Thyroid gland (tissue), 4 donors: ENCODE results near the gene NHSL1. TPM values are rescaled to one million over a fixed set of nuclear protein-coding genes. Genes with fewer than 3 reads are reported as not detected.

ENCODE experiments used
- DNase-seq, 2 donors: peaks; one replicate each; pipeline ENCODE4 v3.0.0-alpha.2; 2019
- H3K27ac ChIP-seq, 3 donors: fragments of 200-600 bp; sonication (generic); 1 replicate in 2 of 3; 2 replicates in 1 of 3; pipeline ENCODE4 v1.5.1; 2016 to 2019; ENCODE audit warnings: mild to moderate bottlenecking in 1 of 3, moderate library complexity in 1 of 3
- H3K27me3 ChIP-seq: fragments of 200-600 bp; sonication (generic); one replicate; pipeline ENCODE4 v1.5.1; 2019
- H3K36me3 ChIP-seq, 2 donors: fragments of 200-600 bp; sonication (generic); one replicate each; pipeline ENCODE4 v1.5.1; 2016 to 2019
- H3K4me1 ChIP-seq, 2 donors: fragments of 200-600 bp; sonication (generic); one replicate each; pipeline ENCODE4 v1.5.1; 2017 to 2019
- H3K4me3 ChIP-seq, 3 donors: fragments of 200-600 bp; sonication (generic); replicated peaks in 1 of 3; 1 replicate in 2 of 3; 2 replicates in 1 of 3; pipeline ENCODE4 v1.5.1; 2016; ENCODE audit warnings: mild to moderate bottlenecking in 1 of 3
- H3K9me3 ChIP-seq: fragments of 200-600 bp; sonication (generic); one replicate; pipeline ENCODE4 v1.5.1; 2017
- POLR2A ChIP-seq, 2 donors: fragments of 450-650 bp; IDR thresholded peaks; one replicate each; pipeline ENCODE4 v1.6.1; 2017; ENCODE audit warnings: antibody characterized with exemption in 2 of 2, mild to moderate bottlenecking in 2 of 2, moderate library complexity in 1 of 2
- intact Hi-C: fragments of 100-400 bp; cut with DNase I; formaldehyde crosslinking; loops from one replicate; pipeline ENCODE4 v1.15.1; 2023
- microRNA-seq: library from miRNA; unstranded; fragments of <30 nt; microRNA quantifications from one replicate; pipeline ENCODE4, GENCODE V29; 2016
- small RNA-seq: library from RNA; depleted of rRNA; stranded (forward); fragments of <200 nt; gene quantifications from one replicate; pipeline ENCODE3, GENCODE V24; 2016
- total RNA-seq, 4 donors: library from RNA; depleted of rRNA; stranded (reverse); fragments of >200 nt; gene quantifications; one replicate each; pipeline ENCODE4 v1.2.3, GENCODE V29; 2016
- TF ChIP-seq, protein P1 (sequence below), 6 experiments: fragments of 200-600 bp in 3 of 6; fragments of 450-650 bp in 3 of 6; sonication (generic) in 3 of 6; IDR thresholded peaks; one replicate each; pipeline ENCODE4 v1.5.1; 2016 to 2019; ENCODE audit warnings: antibody characterized with exemption in 6 of 6, mild to moderate bottlenecking in 2 of 6, inconsistent platforms in 1 of 6, moderate library complexity in 1 of 6

The NHSL1 gene
- total RNA-seq, 4 donors from 2014 or later = 5.0 to 13.9 (median 8.6) TPM

DNA sequence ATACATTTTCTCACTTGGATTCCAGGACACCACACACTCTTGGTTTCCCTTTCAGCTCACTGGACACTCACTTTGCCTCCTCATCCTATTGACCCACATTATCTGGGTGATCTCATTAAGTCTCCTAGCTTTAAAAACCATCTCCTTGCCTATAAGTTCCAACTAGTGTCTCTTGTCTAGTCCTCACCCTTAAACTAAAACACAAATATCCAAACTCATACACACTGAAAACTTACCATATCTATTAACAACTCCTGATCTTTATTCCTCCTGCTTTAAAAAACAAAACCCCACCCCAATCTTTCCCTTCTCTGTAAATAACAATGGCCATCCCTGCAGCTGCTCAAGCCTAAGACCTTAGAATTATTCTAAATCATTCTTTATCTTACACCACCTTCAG lies 125.1 kb downstream of the NHSL1 start:
- Histone ChIP-seq H3K4me1 (no peaks in the 10 kb centered on the region), H3K4me3 (no peak overlapping the region), H3K9me3 (no peaks in the 10 kb centered on the region), H3K27me3 (no peaks in the 10 kb centered on the region), H3K36me3 (no peaks in the 10 kb centered on the region), H3K27ac (no peak overlapping the region)
- DNase-seq = no peak
- intact Hi-C loops = no loop called here
- TF ChIP-seq, protein P1, sequence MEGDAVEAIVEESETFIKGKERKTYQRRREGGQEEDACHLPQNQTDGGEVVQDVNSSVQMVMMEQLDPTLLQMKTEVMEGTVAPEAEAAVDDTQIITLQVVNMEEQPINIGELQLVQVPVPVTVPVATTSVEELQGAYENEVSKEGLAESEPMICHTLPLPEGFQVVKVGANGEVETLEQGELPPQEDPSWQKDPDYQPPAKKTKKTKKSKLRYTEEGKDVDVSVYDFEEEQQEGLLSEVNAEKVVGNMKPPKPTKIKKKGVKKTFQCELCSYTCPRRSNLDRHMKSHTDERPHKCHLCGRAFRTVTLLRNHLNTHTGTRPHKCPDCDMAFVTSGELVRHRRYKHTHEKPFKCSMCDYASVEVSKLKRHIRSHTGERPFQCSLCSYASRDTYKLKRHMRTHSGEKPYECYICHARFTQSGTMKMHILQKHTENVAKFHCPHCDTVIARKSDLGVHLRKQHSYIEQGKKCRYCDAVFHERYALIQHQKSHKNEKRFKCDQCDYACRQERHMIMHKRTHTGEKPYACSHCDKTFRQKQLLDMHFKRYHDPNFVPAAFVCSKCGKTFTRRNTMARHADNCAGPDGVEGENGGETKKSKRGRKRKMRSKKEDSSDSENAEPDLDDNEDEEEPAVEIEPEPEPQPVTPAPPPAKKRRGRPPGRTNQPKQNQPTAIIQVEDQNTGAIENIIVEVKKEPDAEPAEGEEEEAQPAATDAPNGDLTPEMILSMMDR (IDR thresholded peaks at IDR 0.05) = no peak
- no peak for TF ChIP-seq POLR2A (IDR thresholded peaks at IDR 0.05)

- Histone ChIP-seq H3K9me3 (no peaks in the 10 kb centered on the region), H3K27ac (no peak overlapping the region), H3K36me3 (no peaks in the 10 kb centered on the region), H3K4me1 (no peaks in the 10 kb centered on the region), H3K27me3 (no peaks in the 10 kb centered on the region), H3K4me3 (no peak overlapping the region)
- intact Hi-C loops = no loop called here
- no peak for DNase-seq
- TF ChIP-seq, protein P1 (IDR thresholded peaks at IDR 0.05) = no peak
- TF ChIP-seq POLR2A (IDR thresholded peaks at IDR 0.05) = no peak
These were observed 126.4 kb downstream of the NHSL1 start for GRCh38 chr6:138372711-138373463.

Small RNA genes lying within 50 kb of the gene (microRNA-seq; reads per million reads assigned to microRNA genes)
- not detected for gene MIR3145

Small RNA genes lying within 50 kb of the gene (small RNA-seq; reads per million reads assigned to genes)
- gene AL031003.1 (not detected), gene AL391669.1 (not detected), gene MIR3145 (not detected)

Other genes with a start within 250 kb of the NHSL1 start
- gene SMIM28, start 121.6 kb downstream of the NHSL1 start, total RNA-seq = not detected
- 10 to 100 TPM; 37.0 to 80.0 (median 58.0) TPM for gene HEBP2, start 95.3 kb downstream of the NHSL1 start, total RNA-seq